ENCODE measurements around the gene PACRGL.

PACRGL gene

DNA sequence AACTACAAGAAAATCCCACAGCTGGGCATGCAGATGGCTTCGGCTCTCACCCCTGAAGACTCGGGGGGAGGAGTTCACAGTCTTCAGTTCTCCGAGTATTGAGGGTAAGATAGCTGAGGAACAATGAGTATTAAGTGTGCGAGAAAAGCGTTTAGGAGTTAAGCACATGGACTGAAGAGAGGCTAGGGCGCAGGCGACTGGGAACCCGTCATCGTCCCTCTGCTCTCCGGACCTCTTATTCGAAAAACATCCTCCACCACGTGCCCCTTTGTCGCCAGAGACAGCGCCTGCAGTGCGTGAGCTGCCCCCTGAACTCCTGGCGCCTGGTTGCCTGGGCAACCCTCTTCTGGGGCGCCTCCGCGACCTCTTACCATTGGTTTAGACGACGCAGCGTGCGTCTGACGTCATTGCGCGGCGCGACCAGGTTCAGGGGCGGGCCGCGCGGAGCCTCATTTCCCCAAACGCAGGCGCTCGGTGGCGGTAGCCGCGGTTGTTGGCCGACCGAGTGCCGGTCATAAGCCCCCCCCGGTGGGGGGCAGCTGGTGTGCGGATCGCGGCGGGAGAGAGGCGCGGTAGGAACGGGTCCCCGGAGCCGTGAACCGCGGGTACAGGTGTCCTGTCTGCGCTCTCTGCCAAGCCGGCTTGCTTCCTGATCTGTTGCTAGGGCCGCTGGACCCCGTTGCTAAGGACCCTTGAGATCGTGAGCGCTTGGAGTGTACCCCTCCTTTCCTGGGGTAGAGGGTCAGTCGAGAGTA lies at the start of gene PACRGL:
Gene PACRGL, plus strand, starts transcription at position 452 of the 755 bp plus-strand sequence. CDS start 4,024 bp downstream, outside the sequence.
- peak; percentile 79 for DNase-seq (ENCODE audit: low spot score)

DNA sequence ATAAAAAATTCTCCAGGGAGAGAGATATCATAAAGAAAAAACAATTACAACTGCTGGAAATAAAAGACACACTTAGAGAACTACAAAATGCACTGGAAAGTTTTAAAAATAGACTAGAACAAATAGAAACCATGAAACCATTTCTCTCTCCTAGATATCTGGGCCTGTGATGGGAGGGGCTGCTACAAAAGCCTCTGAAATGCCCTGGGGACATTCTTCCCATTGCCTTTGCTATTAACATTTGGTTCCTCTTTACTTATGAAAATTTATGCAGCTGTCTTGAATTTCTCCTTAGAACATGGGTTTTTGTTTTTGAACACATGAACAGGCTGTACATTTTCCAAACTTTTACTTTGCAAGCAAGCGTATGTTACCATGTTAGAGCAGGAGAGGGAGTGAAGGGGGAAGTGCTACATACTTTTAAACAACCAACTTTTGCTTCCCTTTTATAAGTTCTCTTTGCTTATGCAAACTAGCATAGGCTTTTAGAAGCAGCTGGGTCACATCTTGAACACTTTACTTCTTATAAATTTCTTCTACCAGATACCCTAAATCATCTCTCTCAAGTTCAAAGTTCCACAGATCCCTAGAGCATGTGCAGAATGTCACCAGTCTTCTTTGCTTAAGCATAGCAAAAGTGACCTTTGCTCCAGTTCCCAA lies 47.9 kb upstream of the PACRGL start:
- DNase-seq (ENCODE audit: low spot score) = no peak

DNA sequence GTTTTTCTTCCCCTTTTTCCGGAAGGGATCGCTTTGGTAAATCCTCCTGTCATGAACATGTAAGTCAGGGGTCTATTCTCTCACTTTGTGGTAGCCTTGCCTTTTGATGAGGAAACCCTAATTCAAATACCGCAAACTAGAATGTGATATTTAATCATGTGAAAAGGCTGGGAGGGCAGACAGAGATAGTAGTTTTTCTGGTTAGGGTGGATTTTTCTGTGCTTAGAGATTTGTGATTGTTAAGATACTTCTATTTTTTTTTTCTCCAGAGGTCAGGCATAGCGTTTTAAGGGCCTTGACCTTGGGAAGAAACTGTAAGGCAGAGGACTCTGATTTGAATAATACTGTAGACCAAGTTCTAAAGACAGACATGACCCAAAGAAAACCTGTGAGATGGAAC lies 41.8 kb upstream of the PACRGL start:
- DNase-seq (ENCODE audit: low spot score) = no peak

DNA sequence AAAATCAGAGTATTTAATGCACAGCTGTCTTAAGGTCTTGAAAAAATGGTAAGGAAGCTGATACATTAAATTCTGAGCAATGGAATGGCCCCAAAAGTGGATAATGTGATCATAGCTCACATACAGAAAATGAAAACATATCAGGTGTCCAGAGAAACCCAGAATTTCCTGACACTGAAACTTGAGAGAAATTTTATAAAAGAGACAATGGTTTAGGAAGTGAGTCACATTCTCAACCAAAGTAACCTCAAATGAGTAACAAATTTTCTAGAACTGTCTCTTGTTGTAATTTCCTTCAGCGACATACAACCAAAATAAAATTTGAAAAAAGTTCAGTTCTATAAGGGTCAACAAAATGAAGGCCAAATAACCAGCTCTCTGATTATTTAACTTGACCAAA lies 37.4 kb upstream of the PACRGL start:
- no peak for DNase-seq (ENCODE audit: low spot score)

DNA sequence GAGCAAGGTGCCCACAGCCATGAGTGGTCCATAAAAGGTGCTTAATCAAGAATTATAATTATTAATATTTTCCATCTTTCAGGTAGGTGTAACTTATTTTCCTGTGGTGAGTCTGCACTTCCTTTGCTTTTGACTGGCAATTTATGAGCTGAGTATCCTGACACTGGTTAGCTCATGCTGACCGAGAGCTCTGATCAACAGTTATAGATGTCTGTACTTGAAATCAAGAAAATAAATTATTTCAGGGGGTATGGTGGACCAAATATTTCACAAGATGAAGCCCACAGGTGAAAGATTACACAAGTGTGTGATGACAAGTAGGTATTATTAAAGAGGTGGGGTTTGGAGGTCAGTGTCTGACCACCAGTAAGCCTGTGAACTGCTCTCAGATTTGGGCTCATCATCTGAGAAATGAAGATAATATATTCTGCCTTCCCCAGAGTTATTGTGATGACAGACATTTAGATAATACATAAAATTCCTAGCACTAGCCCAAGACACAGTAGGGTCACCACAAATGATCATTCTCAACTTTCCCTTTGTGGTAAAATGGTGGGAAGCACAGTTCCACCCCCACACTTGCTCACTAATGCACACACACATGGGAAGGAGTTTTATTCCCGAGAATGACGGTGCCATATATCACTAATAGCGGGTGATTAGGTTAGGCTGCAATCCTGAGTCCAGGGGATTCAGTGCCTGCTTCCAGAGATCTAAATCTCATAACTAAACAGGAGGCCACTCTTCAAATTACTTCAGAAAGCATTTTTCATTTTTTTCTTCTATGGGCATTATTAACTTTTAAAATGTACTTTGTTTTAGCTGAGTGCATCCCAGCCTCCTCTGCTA lies 34.0 kb upstream of the PACRGL start:
- no peak for DNase-seq (ENCODE audit: low spot score)

DNA sequence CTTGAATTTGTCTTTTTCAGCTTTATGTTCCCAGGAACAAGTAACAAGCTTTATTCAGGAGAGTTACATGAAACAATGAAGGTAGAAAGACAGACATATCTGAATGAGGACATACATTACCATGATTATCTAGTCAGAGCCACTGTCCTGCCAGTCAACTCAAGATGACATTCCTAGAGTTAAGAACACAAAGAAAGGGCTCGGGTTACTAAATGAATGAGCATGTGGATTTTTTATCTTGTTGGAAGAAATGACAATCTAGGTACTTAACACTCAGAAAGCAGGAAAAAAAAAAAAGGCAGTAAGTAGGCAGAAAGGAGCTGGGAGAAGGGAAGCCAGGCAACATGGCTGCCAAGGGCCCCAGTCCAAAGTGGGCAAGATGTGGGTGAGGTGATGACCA lies 28.0 kb upstream of the PACRGL start:
- DNase-seq (ENCODE audit: low spot score) = no peak

DNA sequence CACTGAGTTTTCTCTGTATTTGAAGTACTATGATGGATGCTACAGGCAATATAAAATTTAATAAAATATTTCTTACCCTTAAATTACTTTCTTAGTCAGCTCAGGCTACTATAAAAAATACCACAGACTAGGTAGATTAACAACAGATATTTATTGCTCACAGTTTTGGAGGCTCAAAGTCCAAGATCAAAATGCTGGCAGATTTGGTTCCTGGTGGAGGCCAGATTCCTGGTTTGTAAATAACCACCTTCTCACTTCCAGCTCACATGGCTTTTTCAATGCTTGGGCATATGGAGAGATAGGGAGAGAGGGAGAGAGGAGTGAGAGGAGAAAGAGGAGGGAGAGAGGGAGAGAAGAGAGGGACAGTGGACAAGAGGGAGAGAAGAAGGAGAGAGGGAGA lies 24.5 kb upstream of the PACRGL start:
- DNase-seq (ENCODE audit: low spot score) = no peak

DNA sequence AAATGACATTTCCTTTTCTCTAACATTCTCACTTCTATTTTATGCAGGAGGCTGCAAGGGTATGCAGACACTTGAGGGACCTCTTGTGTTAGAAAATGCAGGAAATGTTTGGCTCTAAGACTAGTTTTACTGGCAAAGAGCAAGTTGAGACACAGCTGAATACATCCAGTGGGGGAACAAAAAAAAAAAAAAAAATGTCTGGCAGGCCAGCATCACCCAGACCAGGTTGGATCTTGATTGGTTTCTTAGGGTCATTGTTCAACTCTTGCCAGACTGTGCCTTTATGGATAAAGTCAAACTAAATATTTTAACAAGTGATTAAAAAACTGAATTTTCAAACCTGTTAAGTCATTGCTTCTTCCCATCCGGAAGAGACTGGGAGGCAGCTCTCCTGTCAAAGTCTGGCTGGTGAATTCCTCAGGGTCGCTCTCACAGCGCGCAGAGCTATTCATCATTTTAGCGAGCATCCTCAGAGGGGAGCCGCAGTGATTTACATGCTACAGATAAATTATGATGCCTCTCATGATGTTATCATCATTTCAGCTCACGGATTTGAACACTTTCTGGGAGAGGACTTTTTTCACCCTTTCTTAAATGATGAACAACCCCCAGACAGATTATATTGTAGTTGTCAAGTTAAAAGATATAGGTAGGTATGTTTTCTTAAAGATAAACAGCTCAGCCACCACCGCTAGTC lies 23.6 kb upstream of the PACRGL start:
- DNase-seq (ENCODE audit: low spot score) = no peak

DNA sequence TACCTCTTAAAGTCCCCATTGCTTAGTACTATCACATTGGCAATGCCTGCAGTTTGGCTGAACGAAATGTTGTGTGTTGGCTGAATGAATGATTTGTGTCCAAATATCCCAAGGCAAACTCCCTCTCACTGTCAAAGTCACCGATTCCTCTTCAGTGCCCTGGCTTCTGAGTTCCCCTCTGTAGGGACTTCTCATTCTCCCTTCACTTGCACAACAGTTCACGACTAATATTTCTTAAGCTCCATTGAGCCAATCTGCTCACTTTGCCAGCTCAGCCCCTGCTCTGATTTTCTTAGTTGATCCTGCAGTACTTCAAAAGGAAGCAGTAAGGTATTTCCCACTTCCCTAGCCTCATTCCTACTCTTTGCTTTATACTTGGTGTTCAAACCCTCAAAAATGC lies 21.9 kb upstream of the PACRGL start:
- no peak for DNase-seq (ENCODE audit: low spot score)

DNA sequence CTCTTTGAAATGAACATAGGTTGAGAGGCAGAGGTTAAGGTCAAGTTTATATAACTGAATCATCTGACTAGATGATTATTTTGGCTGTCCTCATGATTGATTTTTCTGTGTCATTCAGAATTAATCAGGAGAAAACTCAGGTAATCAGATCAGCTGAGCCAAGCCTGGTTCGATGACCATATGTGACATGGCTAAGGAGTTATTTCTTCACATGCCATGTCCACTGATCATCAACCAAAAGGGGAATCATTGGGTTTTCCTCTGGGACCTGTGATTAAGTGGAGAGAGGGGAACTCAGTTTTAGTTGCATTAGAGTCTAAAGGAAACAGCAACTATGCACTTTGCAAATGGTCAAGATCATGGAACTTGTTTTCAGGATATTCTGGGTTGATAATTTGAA lies 20.3 kb upstream of the PACRGL start:
- no peak for DNase-seq (ENCODE audit: low spot score)

DNA sequence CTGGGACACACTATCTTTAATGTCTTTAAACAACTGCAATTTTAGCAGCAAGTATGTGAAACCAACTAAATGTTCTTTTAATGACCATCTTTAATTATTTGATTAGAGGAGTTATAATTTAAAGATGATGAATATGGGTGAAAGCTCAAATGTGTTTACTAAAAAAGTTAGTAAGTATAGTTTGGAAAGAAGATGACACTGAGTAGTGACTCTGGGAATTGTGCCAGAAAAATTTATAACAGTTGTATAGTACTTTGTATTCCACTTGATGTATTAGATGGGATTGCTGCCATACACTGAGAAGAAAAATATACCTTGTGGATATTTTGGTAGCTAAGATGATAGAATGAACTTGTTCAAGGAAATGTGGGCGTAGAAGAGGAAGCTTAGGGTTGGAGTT lies 19.5 kb upstream of the PACRGL start:
- no peak for DNase-seq (ENCODE audit: low spot score)

DNA sequence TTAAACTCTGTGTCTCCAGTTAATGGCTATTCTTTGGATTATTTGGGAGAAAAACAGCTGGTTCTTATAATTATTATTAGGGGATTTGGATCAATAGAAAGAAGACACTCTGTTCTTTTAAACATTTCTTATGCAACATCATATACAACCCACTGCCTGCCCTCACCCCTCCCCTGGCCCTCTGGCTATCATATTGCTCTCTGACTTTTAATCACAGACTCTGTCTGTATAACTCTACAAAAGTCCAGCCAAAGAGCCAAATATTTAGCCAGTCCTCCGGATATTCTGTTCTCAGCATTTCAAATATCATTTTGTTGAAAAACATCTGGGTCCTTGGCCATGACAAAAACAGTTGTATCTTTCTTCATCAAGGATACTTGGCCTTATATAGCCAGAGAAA lies 19.0 kb upstream of the PACRGL start:
- no peak for DNase-seq (ENCODE audit: low spot score)

DNA sequence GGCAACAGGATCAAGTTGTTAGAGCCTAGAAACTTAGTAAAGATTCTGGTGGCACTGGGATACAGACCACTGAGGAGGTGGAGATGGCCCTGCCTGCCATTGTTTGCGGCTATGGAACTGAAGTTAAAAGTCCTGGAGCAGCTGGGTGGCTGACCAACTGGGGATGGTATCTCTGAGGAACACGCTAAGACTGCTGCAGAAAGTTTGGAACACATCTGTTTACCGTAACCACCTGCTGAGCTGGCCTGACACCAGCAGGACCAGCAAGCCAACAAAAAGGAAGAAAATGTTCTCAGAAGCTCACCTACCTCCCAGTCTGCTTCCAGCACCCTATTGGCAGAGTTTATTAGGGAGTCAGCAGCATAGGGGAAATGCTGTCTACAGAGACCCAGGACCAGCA lies 17.4 kb upstream of the PACRGL start:
- DNase-seq (ENCODE audit: low spot score) = no peak

DNA sequence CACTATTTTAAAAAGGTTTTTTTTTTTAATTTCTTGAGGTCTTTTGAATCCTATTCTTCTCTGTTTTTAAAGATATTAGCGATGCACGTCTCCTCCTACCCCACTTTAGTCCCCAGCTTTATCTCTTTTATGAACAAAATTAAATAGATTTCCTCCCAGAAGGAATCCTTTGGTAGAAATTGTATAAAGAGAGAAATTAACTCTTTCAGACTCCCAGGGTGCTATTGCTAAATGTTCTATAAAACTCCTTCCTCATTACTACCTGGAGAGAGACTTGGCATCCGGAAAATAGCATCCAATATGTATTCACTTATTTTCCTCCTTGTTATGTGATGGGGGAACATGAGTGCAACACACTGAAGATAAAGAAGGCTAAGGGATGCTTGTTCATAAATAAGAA lies 16.5 kb upstream of the PACRGL start:
- DNase-seq (ENCODE audit: low spot score) = no peak

DNA sequence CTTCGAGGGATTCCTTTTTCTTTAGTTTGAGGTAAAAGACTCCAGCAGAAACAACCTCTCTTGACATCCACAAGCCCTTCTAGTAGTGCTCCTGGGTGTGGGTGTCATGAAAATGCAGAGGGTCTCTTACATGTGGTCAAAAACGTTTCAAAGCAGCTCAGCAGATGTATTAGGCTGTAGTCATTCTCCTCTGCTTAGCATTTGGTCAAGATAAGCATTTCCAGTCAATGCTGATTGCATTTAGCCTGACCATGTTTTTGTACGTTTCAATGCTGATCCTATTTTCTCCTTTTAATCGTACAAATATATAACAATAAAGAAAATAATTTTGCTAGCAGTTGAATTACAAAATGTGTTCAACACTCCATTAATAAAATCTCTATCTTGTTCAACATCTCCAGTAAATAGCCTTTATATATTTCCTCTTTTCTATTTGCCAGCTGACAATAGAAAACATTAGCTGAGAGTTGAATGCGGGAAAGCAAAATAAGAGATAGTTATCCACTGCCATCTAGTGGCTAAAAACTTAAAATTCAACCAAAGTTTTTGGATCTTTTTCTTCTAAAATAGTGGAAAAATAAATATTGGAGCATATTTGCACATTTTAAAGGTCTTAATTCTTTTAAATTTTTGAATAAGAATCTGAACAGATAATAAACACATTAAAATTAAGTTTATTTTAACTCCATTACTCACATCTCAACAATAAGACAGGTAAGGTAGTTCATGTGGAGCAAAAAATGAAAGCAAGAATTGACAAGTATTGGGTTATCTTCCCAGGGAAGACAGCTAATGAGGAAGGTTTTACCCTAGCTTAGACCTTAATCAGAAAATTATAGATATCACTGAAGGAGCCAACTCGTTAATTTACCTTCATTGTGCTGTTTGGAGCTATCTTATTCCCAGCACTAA lies 15.2 kb upstream of the PACRGL start:
- no peak for DNase-seq (ENCODE audit: low spot score)

DNA sequence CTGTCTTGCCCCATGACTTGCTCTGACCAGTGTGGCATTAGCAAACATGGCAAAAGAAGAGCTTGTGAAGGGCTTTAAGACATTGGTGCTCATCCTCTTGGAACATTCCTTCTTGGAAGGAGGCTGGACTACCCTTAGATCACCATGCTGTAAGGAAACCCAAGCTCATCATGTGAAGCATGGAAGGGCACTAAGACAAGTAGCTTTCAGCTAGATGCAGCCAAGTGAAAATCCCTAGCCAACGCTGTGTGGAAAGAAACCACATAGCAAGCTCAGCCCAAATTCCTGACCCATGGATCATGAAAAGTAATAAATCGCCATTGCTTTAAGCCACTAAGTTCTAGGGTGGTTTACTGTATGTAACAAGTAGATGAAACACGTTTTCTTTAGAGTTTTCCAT lies 12.4 kb upstream of the PACRGL start:
- no peak for DNase-seq (ENCODE audit: low spot score)

DNA sequence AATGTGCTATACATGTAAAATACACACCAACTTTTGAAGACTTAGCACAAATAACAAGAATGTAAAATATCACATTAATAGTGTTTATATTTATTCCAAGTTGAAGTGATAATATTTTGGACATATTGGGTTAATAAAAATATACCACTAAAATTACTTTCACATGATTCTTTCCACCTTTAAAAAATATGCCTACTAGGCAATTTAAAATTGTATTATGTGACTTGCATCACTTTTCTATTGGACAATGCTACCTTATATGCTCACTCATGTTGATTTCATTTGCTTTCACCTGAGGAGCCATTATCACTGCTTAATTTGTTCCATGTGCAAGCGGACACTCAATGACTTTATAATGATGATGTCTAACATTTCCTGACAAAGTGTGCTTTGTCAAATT lies 3.4 kb upstream of the PACRGL start:
- no peak for DNase-seq (ENCODE audit: low spot score)

DNA sequence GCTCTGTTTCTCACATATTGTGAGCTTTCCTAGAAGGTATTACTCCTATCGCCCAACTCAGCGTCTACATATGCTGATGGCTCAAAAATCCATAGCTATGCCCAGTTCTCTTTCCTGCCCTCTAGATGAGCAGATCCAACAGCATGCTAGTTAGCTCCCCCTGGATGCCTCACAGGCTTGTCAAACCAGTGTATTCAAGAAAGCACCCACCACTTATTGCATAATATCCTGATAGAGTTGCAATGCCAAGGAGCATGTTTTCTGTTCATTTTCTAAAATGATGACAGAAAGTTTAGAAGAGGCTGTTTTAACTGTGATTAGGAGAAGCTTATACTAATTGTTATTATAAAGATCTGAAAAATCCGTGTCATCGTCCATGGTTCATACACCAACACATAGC lies 1.9 kb upstream of the PACRGL start:
- no peak for DNase-seq (ENCODE audit: low spot score)

DNA sequence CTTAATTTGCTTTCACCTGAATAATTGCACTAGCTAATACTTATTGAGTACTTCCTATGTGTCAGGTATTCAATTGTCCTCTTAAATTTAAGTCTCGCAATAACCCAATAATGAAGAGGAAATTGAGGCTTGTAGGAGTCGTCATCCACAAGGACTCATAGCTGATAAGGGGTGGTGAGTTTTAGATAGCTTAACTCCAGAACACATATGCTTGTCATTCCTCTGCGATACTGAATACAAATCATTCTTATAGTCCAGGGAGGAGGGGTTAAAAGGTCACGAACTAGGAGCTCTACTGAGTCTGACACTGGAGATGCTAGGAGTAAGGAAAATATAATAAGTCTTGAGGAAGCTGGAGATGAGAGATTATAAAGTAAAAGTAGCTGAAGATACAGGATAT lies 1.4 kb upstream of the PACRGL start:
- no peak for DNase-seq (ENCODE audit: low spot score)

DNA sequence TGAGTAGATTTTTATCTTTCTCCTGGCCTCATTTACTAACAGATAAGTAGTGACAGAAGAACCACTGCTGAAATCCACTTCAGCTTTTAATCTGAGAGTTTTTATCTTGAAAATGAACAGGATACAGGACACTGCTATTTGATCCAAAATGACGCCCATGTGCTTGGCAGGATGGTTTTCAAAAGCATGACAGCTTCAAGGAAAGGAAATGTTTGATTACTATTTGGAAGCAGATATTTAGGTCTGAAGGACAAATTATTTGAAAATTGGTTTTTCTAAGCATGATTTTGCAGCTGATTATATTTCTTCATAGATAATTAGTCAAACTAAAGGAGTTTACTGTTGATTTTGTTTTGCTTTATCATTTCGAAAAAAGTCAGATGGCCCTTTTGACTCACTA lies 11.1 kb downstream of the PACRGL start:
- DNase-seq (ENCODE audit: low spot score) = no peak

DNA sequence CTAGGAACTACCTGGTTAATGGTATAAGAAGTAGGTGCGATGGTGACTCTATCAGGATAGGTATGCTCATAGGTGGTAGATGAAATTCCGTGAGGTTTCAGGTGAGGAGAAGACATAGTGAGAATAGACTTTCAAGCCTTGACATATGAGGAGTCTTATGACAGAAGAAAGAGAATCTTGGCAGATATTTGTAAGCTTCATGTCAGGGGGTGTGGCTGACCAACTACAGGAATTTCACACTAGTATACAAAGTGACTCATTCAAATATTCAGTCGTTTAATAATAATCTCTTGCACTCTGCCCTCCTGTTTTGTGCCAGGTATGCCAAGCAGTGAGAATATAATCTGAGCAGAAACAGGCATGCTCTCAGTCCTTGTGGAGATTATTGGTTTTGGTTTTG lies 22.8 kb downstream of the PACRGL start:
- DNase-seq (ENCODE audit: low spot score) = no peak
